ENCODE results near the gene FAM76B. TPM values are rescaled to one million over a fixed set of nuclear protein-coding genes. Genes with fewer than 3 reads are reported as not detected.

FAM76B gene
- total RNA-seq, 5 donors from 2014 or later (not counting 1 experiment from before 2014, with no cell fraction given), result 41.5 to 81.0 (median 45.4) TPM

DNA sequence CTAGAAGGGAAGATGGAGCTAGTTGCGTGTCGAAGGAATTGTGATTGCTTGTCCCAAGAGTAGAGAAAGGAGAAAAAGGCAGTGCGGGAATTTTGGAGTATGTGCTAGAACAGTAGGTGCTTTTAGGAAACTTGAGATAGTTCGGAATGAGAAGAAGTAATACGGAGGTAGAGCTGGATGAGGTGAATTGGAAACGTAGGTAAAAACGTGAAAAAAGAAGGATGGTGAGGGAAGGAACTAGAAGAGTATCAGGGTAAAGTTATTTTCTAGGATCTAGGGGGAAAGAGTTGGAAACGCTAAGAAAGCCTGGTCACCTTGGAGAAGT, 2.1 kb upstream of the FAM76B start:
- CTCF ChIA-PET, result interaction anchor here in 1 of 2 donors (1.9 to 3.5 kb wide), 2 partner anchors 552 to 602 kb away, joined by 5 to 12 read pairs; partner anchors contain the start of gene MAML2

DNA sequence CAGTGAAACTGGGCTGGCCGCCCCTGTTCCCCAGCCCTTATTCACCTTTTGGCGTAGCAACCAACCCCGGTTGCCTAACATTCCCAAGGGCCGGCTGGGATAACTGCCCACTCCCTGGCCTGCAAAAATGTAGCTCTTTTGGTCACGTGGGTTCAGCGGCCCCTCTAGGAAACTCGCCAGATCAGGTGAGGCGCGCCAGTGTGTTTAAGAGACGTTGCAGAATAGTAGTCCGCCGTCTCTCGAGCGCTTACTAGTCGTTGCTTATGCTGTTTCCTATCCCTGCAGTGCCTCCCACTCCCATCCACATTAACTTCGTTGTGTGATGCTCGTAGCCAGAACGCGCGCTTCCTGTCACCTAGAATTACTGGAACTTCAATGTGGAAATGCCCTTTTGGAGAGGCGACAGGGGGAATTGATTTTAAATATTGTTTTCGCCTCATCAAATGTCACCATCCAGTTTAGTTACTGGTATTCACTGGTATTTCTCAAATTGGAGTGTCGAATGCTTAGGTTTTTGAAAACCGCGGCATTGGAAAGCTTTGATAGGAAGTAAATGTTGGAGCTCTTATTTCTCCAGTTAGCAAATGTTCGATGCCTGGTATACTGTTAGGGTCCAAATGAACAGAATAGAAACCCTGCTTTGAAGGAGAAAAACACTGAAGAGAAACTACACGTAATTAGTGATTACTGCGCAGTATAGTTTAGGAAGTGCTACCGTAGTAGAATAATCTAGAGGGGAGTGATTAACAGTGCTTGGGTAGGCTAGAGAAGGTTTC, 1.5 kb upstream of the FAM76B start:
- Histone ChIP-seq H3K4me3 (ENCODE audit: control insufficient read depth in 1 of 2, extremely low read depth in 1 of 2, low read length in 1 of 2) (peak overlapping the region; percentile 91 to 95), H3K27ac (ENCODE audit: low read length) (peak overlapping the region; percentile 99), H3K9me3 (no peaks in the 10 kb centered on the region), H3K4me1 (ENCODE audit: control insufficient read depth in 1 of 2, extremely low read depth in 1 of 2, insufficient read depth in 2 of 2, low read length in 2 of 2) (peaks cover 19 to 21% of the 10 kb centered on the region in 2 experiments), H3K27me3 (replicated peaks in 1 of 2; ENCODE audit: control insufficient read depth in 2 of 2, extremely low read depth in 1 of 2, insufficient read depth in 2 of 2, low read length in 1 of 2) (no peaks in the 10 kb centered on the region), H3K36me3 (ENCODE audit: control insufficient read depth in 2 of 2, extremely low read depth in 1 of 2, insufficient read depth in 1 of 2, low read length in 1 of 2) (peaks cover 0 to 7% of the 10 kb centered on the region in 2 donors)
- Mint-ChIP-seq H3K27ac (peak overlapping the region; percentile 100), H3K36me3 (peaks cover 22% of the 10 kb centered on the region), H3K4me1 (peaks cover 64 to 68% (median 68%) of the 10 kb centered on the region in 3 donors), H3K9me3 (no peaks in the 10 kb centered on the region), H3K27me3 (no peaks in the 10 kb centered on the region), H3K4me3 (peak overlapping the region; percentile 96 to 99 (median 99))
- DNase-seq (peak in 32 of 35 experiments; percentile 9 to 61 (median 37)), ATAC-seq (replicated peaks in 1 of 4) (no peak)
- CTCF ChIA-PET, result interaction anchor here (0.7 to 3.5 kb wide), 8 partner anchors 45 to 724 kb away, joined by 3 to 16 read pairs (median 4); partner anchors contain the start of genes CCDC82 (in 1 of the 2), JRKL (in 1 of the 2), MAML2 (in 1 of the 2) and SRSF8 (in 1 of the 2)
- 5% methylated on average over 12 of the region's 29 CpGs for WGBS (ENCODE audit: insufficient coverage)
- POLR2A ChIA-PET, result interaction anchor here in 1 of 2 donors (0.5 to 3.1 kb wide), 7 partner anchors 14 to 825 kb away, joined by 3 to 21 read pairs (median 5); partner anchors contain the start of genes CCDC82, JRKL and MAML2

More for the DNA sequence above, 2.1 kb upstream of the FAM76B start:
- POLR2A ChIA-PET, result interaction anchor here in 1 of 2 donors (0.7 kb wide), 1 partner anchor 13 kb away, joined by 3 read pairs; no protein-coding TSS in a partner anchor
- no peak for ATAC-seq (replicated peaks in 1 of 4)
- Histone ChIP-seq H3K27ac (ENCODE audit: low read length) (no peak overlapping the region), H3K27me3 (replicated peaks in 1 of 2; ENCODE audit: control insufficient read depth in 2 of 2, extremely low read depth in 1 of 2, insufficient read depth in 2 of 2, low read length in 1 of 2) (no peaks in the 10 kb centered on the region), H3K4me3 (ENCODE audit: control insufficient read depth in 1 of 2, extremely low read depth in 1 of 2, low read length in 1 of 2) (peak overlapping the region in 1 of 2 donors; percentile 95), H3K9me3 (no peaks in the 10 kb centered on the region), H3K36me3 (ENCODE audit: control insufficient read depth in 2 of 2, extremely low read depth in 1 of 2, insufficient read depth in 1 of 2, low read length in 1 of 2) (peaks cover 0 to 4% of the 10 kb centered on the region in 2 donors), H3K4me1 (ENCODE audit: control insufficient read depth in 1 of 2, extremely low read depth in 1 of 2, insufficient read depth in 2 of 2, low read length in 2 of 2) (peaks cover 19 to 21% of the 10 kb centered on the region in 2 experiments)
- peaks cover 64 to 69% (median 67%) of the 10 kb centered on the region in 3 donors for H3K4me1 Mint-ChIP-seq
- H3K27ac Mint-ChIP-seq, result peak overlapping the region; percentile 100
- WGBS (ENCODE audit: insufficient coverage), result 79% methylated on average over 8 of the region's 8 CpGs
- H3K9me3 Mint-ChIP-seq, result no peaks in the 10 kb centered on the region
- H3K27me3 Mint-ChIP-seq, result no peaks in the 10 kb centered on the region
- H3K36me3 Mint-ChIP-seq, result peaks cover 17% of the 10 kb centered on the region
- H3K4me3 Mint-ChIP-seq, result peak overlapping the region; percentile 96 to 99 (median 99)
- no peak for DNase-seq

GRCh38 chr11:95790123-95790932, 746 bp upstream of the FAM76B start, which contains the start of gene CEP57:
TSS of gene CEP57 (plus strand) at chr11:95790498. CDS start at chr11:95790699, 201 bp downstream.
- Histone ChIP-seq H3K36me3 (ENCODE audit: control insufficient read depth in 2 of 2, extremely low read depth in 1 of 2, insufficient read depth in 1 of 2, low read length in 1 of 2) (peaks cover 0 to 15% of the 10 kb centered on the region in 2 donors), H3K27me3 (replicated peaks in 1 of 2; ENCODE audit: control insufficient read depth in 2 of 2, extremely low read depth in 1 of 2, insufficient read depth in 2 of 2, low read length in 1 of 2) (no peaks in the 10 kb centered on the region), H3K9me3 (no peaks in the 10 kb centered on the region), H3K4me3 (ENCODE audit: control insufficient read depth in 1 of 2, extremely low read depth in 1 of 2, low read length in 1 of 2) (peak within 1 kb of the TSS; percentile 92 to 95), H3K27ac (ENCODE audit: low read length) (peak within 1 kb of the TSS; percentile 99), H3K4me1 (ENCODE audit: control insufficient read depth in 1 of 2, extremely low read depth in 1 of 2, insufficient read depth in 2 of 2, low read length in 2 of 2) (peaks cover 19 to 23% of the 10 kb centered on the region in 2 experiments)
- H3K4me1 Mint-ChIP-seq, result peaks cover 56 to 69% (median 68%) of the 10 kb centered on the region in 3 donors
- ChIA-PET POLR2A (interaction anchor here (0.5 to 3.1 kb wide), 17 partner anchors 33 to 824 kb away, joined by 3 to 21 read pairs (median 3); partner anchors contain the start of genes SRSF8 (in 2 of the 2), CCDC82 (in 1 of the 2), JRKL (in 1 of the 2) and MAML2 (in 1 of the 2)), CTCF (interaction anchor here (0.7 to 3.5 kb wide), 17 partner anchors 10 to 723 kb away, joined by 3 to 16 read pairs (median 5); partner anchors contain the start of genes CCDC82 (in 1 of the 2), ENDOD1 (in 1 of the 2), JRKL (in 1 of the 2) and MAML2 (in 1 of the 2))
- H3K9me3 Mint-ChIP-seq, result no peaks in the 10 kb centered on the region
- peaks cover 26% of the 10 kb centered on the region for H3K36me3 Mint-ChIP-seq
- no peaks in the 10 kb centered on the region for H3K27me3 Mint-ChIP-seq
- ATAC-seq (replicated peaks in 1 of 4), result peak; percentile 67 to 70 (median 69)
- peak; percentile 86 to 98 (median 93) for DNase-seq
- peak within 1 kb of the TSS; percentile 100 for H3K27ac Mint-ChIP-seq
- peak within 1 kb of the TSS; percentile 96 to 99 (median 99) for H3K4me3 Mint-ChIP-seq
- 0% methylated on average over 42 of the region's 55 CpGs for WGBS (ENCODE audit: insufficient coverage)

DNA sequence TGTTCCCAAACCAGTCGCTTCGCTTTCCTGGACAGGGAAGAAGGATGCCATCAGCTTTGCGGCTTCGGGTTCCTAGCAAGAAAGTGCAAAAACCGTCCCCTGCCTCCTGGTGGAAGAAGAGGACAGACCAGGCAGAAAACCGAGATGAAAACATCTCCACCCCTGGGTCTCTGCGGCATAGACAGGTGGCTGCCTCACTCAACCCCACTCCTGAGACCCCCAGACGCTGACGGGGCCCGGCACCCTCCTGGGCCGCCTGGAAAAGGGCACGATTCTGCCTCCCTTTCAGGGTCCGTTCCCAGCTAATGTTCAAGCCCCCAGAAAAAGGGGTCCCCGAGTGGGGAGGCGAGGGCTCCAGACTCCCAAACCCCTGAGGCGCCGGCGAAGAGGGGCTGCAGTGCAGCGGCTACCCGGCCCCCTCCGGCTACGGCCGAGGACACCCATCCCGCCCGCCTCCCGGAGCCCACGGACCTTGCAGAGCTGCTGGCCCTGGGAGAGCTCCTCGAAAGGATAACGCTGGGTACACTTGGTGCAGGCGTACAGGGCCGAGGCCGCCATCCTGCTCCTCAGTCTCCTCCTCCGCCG, 569 bp downstream of the FAM76B start:
- H3K36me3 ChIP-seq (ENCODE audit: control insufficient read depth in 2 of 2, extremely low read depth in 1 of 2, insufficient read depth in 1 of 2, low read length in 1 of 2), result peaks cover 0 to 25% of the 10 kb centered on the region in 2 donors
- Mint-ChIP-seq H3K27ac (peak overlapping the region; percentile 83 to 100), H3K27me3 (no peaks in the 10 kb centered on the region), H3K36me3 (peaks cover 31% of the 10 kb centered on the region), H3K9me3 (no peaks in the 10 kb centered on the region), H3K4me1 (peaks cover 45 to 64% (median 63%) of the 10 kb centered on the region in 3 donors), H3K4me3 (peak overlapping the region; percentile 96 to 99 (median 99))
- DNase-seq (peak in 27 of 35 experiments; percentile 2 to 58 (median 25)), ATAC-seq (replicated peaks in 1 of 4) (no peak)
- peak overlapping the region; percentile 92 to 95 for H3K4me3 ChIP-seq (ENCODE audit: control insufficient read depth in 1 of 2, extremely low read depth in 1 of 2, low read length in 1 of 2)
- H3K9me3 ChIP-seq, result no peaks in the 10 kb centered on the region
- WGBS (ENCODE audit: insufficient coverage), result 0% methylated on average over 32 of the region's 34 CpGs
- CTCF ChIA-PET, result interaction anchor here (0.5 to 3.5 kb wide), 13 partner anchors 24 to 722 kb away, joined by 3 to 16 read pairs (median 6); partner anchors contain the start of genes CCDC82 (in 1 of the 2), ENDOD1 (in 1 of the 2), JRKL (in 1 of the 2) and SESN3 (in 1 of the 2)
- H3K4me1 ChIP-seq (ENCODE audit: control insufficient read depth in 1 of 2, extremely low read depth in 1 of 2, insufficient read depth in 2 of 2, low read length in 2 of 2), result peaks cover 19 to 23% of the 10 kb centered on the region in 2 experiments
- H3K27ac ChIP-seq (ENCODE audit: low read length), result peak overlapping the region; percentile 99
- POLR2A ChIA-PET, result interaction anchor here (0.6 to 3.1 kb wide), 14 partner anchors 10 to 722 kb away, joined by 3 to 21 read pairs (median 4); partner anchors contain the start of genes ENDOD1 (in 2 of the 2), SRSF8 (in 2 of the 2), CCDC82 (in 1 of the 2) and JRKL (in 1 of the 2)
- no peaks in the 10 kb centered on the region for H3K27me3 ChIP-seq (replicated peaks in 1 of 2; ENCODE audit: control insufficient read depth in 2 of 2, extremely low read depth in 1 of 2, insufficient read depth in 2 of 2, low read length in 1 of 2)

- Histone ChIP-seq H3K4me3 (ENCODE audit: control insufficient read depth in 1 of 2, extremely low read depth in 1 of 2, low read length in 1 of 2) (no peak overlapping the region), H3K36me3 (ENCODE audit: control insufficient read depth in 2 of 2, extremely low read depth in 1 of 2, insufficient read depth in 1 of 2, low read length in 1 of 2) (peaks cover 0 to 84% of the 10 kb centered on the region in 2 donors), H3K27ac (ENCODE audit: low read length) (no peak overlapping the region), H3K9me3 (no peaks in the 10 kb centered on the region), H3K27me3 (replicated peaks in 1 of 2; ENCODE audit: control insufficient read depth in 2 of 2, extremely low read depth in 1 of 2, insufficient read depth in 2 of 2, low read length in 1 of 2) (no peaks in the 10 kb centered on the region), H3K4me1 (ENCODE audit: control insufficient read depth in 1 of 2, extremely low read depth in 1 of 2, insufficient read depth in 2 of 2, low read length in 2 of 2) (peaks cover 0 to 2% of the 10 kb centered on the region in 2 experiments)
- Mint-ChIP-seq H3K27ac (no peak overlapping the region), H3K27me3 (no peaks in the 10 kb centered on the region), H3K4me3 (no peak overlapping the region), H3K9me3 (no peaks in the 10 kb centered on the region), H3K36me3 (peaks cover 64% of the 10 kb centered on the region), H3K4me1 (peaks cover 28 to 44% (median 44%) of the 10 kb centered on the region in 3 donors)
- WGBS (ENCODE audit: insufficient coverage), result no CpG with 5 or more reads among the region's 2 CpGs
- ChIA-PET POLR2A (interaction anchor here (0.7 to 0.9 kb wide), 2 partner anchors 53 to 475 kb away, joined by 4 to 5 read pairs; no protein-coding TSS in a partner anchor), CTCF (interaction anchor here (0.8 to 1.4 kb wide), 3 partner anchors 10 to 613 kb away, joined by 3 to 4 read pairs (median 3); partner anchors contain the start of genes CEP57 (in 1 of the 2) and FAM76B (in 1 of the 2))
- no peak for DNase-seq
- no peak for ATAC-seq (replicated peaks in 1 of 4)
Measured at GRCh38 chr11:95780544-95780943, 9.0 kb downstream of the FAM76B start.

All from T-cell (primary cell).